ENCODE results near the gene U2AF2.

Gene U2AF2

DNA sequence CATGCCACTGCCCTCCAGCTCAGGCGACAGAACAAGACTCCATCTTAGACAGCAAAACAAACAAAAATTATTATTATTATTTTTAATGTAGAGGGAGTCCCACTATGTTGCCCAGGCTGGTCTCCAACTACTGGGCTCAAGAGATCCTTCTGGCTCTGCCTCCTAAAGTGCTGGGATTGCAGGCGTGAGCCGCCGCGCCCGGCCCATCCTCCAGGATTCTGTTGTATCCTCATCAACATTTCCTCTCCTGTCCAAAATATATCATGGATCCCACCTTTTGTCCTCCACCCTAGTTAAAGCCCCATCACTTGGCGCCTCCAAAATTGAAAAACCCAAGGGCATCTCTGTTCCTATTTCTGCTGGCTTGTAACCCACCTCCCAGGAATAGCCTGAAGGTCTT, 31.7 kb upstream of the U2AF2 start (continued):
- TF ChIP-seq, protein P1, sequence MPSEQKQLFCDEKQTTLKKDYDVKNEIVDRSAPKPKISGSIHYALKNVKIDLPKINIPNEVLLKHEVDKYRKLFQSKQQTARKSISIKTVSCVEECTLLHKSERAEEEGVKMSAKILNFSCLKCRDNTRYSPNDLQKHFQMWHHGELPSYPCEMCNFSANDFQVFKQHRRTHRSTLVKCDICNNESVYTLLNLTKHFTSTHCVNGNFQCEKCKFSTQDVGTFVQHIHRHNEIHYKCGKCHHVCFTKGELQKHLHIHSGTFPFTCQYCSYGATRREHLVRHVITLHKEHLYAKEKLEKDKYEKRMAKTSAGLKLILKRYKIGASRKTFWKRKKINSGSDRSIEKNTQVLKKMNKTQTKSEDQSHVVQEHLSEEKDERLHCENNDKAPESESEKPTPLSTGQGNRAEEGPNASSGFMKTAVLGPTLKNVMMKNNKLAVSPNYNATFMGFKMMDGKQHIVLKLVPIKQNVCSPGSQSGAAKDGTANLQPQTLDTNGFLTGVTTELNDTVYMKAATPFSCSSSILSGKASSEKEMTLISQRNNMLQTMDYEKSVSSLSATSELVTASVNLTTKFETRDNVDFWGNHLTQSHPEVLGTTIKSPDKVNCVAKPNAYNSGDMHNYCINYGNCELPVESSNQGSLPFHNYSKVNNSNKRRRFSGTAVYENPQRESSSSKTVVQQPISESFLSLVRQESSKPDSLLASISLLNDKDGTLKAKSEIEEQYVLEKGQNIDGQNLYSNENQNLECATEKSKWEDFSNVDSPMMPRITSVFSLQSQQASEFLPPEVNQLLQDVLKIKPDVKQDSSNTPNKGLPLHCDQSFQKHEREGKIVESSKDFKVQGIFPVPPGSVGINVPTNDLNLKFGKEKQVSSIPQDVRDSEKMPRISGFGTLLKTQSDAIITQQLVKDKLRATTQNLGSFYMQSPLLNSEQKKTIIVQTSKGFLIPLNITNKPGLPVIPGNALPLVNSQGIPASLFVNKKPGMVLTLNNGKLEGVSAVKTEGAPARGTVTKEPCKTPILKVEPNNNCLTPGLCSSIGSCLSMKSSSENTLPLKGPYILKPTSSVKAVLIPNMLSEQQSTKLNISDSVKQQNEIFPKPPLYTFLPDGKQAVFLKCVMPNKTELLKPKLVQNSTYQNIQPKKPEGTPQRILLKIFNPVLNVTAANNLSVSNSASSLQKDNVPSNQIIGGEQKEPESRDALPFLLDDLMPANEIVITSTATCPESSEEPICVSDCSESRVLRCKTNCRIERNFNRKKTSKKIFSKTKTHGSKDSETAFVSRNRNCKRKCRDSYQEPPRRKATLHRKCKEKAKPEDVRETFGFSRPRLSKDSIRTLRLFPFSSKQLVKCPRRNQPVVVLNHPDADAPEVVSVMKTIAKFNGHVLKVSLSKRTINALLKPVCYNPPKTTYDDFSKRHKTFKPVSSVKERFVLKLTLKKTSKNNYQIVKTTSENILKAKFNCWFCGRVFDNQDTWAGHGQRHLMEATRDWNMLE (tag by site-specific recombination; conservative IDR thresholded peaks at IDR 0.05; ENCODE audit: low read depth), result no peak
- TF ChIP-seq SCRT1 (tag by site-specific recombination; IDR thresholded peaks at IDR 0.05; ENCODE audit: borderline replicate concordance) (no peak), ZNF837 (tag by site-specific recombination; IDR thresholded peaks at IDR 0.05) (no peak), HOXD13 (CRISPR knock-in tag; IDR thresholded peaks at IDR 0.05; ENCODE audit: borderline replicate concordance) (no peak), ZNF514 (tag by site-specific recombination; IDR thresholded peaks at IDR 0.05) (no peak), ZNF701 (tag by site-specific recombination; IDR thresholded peaks at IDR 0.05) (no peak), ZNF16 (tag by site-specific recombination; IDR thresholded peaks at IDR 0.05; ENCODE audit: low read depth) (no peak)
- TF ChIP-seq, protein P2, sequence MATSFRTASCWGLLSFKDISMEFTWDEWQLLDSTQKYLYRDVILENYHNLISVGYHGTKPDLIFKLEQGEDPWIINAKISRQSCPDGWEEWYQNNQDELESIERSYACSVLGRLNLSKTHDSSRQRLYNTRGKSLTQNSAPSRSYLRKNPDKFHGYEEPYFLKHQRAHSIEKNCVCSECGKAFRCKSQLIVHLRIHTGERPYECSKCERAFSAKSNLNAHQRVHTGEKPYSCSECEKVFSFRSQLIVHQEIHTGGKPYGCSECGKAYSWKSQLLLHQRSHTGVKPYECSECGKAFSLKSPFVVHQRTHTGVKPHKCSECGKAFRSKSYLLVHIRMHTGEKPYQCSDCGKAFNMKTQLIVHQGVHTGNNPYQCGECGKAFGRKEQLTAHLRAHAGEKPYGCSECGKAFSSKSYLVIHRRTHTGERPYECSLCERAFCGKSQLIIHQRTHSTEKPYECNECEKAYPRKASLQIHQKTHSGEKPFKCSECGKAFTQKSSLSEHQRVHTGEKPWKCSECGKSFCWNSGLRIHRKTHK (tag by site-specific recombination; IDR thresholded peaks at IDR 0.05), result no peak
- TF ChIP-seq, protein P3, sequence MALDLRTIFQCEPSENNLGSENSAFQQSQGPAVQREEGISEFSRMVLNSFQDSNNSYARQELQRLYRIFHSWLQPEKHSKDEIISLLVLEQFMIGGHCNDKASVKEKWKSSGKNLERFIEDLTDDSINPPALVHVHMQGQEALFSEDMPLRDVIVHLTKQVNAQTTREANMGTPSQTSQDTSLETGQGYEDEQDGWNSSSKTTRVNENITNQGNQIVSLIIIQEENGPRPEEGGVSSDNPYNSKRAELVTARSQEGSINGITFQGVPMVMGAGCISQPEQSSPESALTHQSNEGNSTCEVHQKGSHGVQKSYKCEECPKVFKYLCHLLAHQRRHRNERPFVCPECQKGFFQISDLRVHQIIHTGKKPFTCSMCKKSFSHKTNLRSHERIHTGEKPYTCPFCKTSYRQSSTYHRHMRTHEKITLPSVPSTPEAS (tag by site-specific recombination; IDR thresholded peaks at IDR 0.05), result no peak
- TF ChIP-seq, protein P4, sequence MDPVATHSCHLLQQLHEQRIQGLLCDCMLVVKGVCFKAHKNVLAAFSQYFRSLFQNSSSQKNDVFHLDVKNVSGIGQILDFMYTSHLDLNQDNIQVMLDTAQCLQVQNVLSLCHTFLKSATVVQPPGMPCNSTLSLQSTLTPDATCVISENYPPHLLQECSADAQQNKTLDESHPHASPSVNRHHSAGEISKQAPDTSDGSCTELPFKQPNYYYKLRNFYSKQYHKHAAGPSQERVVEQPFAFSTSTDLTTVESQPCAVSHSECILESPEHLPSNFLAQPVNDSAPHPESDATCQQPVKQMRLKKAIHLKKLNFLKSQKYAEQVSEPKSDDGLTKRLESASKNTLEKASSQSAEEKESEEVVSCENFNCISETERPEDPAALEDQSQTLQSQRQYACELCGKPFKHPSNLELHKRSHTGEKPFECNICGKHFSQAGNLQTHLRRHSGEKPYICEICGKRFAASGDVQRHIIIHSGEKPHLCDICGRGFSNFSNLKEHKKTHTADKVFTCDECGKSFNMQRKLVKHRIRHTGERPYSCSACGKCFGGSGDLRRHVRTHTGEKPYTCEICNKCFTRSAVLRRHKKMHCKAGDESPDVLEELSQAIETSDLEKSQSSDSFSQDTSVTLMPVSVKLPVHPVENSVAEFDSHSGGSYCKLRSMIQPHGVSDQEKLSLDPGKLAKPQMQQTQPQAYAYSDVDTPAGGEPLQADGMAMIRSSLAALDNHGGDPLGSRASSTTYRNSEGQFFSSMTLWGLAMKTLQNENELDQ (tag by site-specific recombination; IDR thresholded peaks at IDR 0.05; ENCODE audit: low read depth), result no peak

DNA sequence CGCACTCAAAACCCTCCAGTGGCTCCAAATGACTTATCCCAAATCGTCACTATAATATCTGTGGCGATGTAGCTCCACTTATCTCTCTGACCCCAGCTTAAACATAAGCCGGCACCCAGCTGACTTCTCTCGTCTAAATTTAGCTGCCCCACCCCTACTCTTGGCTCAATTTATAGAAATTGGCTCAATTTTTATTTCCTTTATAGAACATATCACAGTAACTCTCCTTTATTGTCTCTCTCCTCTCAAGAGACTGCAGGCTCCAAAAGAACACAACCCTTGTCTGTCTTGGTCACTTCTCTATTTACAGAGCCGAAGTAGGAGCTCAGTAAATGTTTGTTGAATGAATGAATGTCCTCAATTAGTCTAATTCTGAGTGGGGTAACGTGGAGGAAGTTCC, 31.3 kb upstream of the U2AF2 start:
- H3K27ac ChIP-seq (ENCODE audit: extremely low read depth, low read depth, low read length), result no peak overlapping the region
- CTCF ChIA-PET, result interaction anchor here (0.9 to 5.3 kb wide), 10 partner anchors 8 to 156 kb away, joined by 3 to 30 read pairs (median 6); partner anchors contain the start of gene ZNF865
- H3K4me3 ChIP-seq (ENCODE audit: low read depth, low read length), result peak overlapping the region; percentile 33
- TF ChIP-seq, protein P2 (tag by site-specific recombination; IDR thresholded peaks at IDR 0.05), result no peak
- TF ChIP-seq ZNF660 (tag by site-specific recombination; IDR thresholded peaks at IDR 0.05) (no peak), SP3 (tag by site-specific recombination; IDR thresholded peaks at IDR 0.05) (no peak), ZNF140 (tag by site-specific recombination; IDR thresholded peaks at IDR 0.05) (no peak)
- TF ChIP-seq, protein P5, sequence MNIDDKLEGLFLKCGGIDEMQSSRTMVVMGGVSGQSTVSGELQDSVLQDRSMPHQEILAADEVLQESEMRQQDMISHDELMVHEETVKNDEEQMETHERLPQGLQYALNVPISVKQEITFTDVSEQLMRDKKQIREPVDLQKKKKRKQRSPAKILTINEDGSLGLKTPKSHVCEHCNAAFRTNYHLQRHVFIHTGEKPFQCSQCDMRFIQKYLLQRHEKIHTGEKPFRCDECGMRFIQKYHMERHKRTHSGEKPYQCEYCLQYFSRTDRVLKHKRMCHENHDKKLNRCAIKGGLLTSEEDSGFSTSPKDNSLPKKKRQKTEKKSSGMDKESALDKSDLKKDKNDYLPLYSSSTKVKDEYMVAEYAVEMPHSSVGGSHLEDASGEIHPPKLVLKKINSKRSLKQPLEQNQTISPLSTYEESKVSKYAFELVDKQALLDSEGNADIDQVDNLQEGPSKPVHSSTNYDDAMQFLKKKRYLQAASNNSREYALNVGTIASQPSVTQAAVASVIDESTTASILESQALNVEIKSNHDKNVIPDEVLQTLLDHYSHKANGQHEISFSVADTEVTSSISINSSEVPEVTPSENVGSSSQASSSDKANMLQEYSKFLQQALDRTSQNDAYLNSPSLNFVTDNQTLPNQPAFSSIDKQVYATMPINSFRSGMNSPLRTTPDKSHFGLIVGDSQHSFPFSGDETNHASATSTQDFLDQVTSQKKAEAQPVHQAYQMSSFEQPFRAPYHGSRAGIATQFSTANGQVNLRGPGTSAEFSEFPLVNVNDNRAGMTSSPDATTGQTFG (tag by site-specific recombination; IDR thresholded peaks at IDR 0.05; ENCODE audit: borderline replicate concordance), result no peak
- TF ChIP-seq, protein P6, sequence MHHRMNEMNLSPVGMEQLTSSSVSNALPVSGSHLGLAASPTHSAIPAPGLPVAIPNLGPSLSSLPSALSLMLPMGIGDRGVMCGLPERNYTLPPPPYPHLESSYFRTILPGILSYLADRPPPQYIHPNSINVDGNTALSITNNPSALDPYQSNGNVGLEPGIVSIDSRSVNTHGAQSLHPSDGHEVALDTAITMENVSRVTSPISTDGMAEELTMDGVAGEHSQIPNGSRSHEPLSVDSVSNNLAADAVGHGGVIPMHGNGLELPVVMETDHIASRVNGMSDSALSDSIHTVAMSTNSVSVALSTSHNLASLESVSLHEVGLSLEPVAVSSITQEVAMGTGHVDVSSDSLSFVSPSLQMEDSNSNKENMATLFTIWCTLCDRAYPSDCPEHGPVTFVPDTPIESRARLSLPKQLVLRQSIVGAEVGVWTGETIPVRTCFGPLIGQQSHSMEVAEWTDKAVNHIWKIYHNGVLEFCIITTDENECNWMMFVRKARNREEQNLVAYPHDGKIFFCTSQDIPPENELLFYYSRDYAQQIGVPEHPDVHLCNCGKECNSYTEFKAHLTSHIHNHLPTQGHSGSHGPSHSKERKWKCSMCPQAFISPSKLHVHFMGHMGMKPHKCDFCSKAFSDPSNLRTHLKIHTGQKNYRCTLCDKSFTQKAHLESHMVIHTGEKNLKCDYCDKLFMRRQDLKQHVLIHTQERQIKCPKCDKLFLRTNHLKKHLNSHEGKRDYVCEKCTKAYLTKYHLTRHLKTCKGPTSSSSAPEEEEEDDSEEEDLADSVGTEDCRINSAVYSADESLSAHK (tag by site-specific recombination; IDR thresholded peaks at IDR 0.05), result no peak
- TF ChIP-seq, protein P4 (tag by site-specific recombination; IDR thresholded peaks at IDR 0.05; ENCODE audit: low read depth), result no peak

More for the DNA sequence above, 31.3 kb upstream of the U2AF2 start:
- no peaks in the 10 kb centered on the region for H3K9me3 ChIP-seq (ENCODE audit: control insufficient read depth, insufficient read depth, low read depth, low read length)
- peaks cover 5% of the 10 kb centered on the region for H3K4me1 ChIP-seq (ENCODE audit: control insufficient read depth, insufficient read depth, low read length)
- peaks cover 0 to 5% of the 10 kb centered on the region in 2 experiments; a peak in 1 of 3 replicates for H3K36me3 ChIP-seq (ENCODE audit: control insufficient read depth in 2 of 2, insufficient read depth in 1 of 2, low read length in 2 of 2)
- POLR2A ChIA-PET, result interaction anchor here (1.0 to 9.1 kb wide), 3 partner anchors 18 to 216 kb away, joined by 5 to 75 read pairs (median 6); partner anchors contain the start of genes FIZ1, UBE2S and ZNF865

Data from HEK293 (cell line).